Astrocyte (in vitro differentiated cells and primary cell): ENCODE measurements around the gene FRMD4B. TPM values are rescaled to one million over a fixed set of nuclear protein-coding genes. Genes with fewer than 3 reads are reported as not detected.
A peak's percentile ranks its signal among the peaks of the same experiment; 100 is the strongest.
"Not testable (repeated sequence)": the region's sequence is repeated elsewhere in the genome, so short reads cannot be mapped to it uniquely, and the experiment has no call there.

ENCODE experiments used
- DNase-seq: peaks from one replicate; pipeline ENCODE4 v3.0.0-alpha.2; 2010; ENCODE audit warnings: low read depth
- FAIRE-seq: peaks from 2 replicates; lab custom pipeline; 2011; peaks lifted over from hg19 to GRCh38; lab: Jason Lieb, UNC
- H2AFZ ChIP-seq: 2 replicates; pipeline ENCODE4 v1.6.0; 2012; ENCODE audit warnings: low read depth, low read length, inconsistent platforms
- H3K27ac ChIP-seq: 2 replicates; pipeline ENCODE4 v1.5.1; 2011; ENCODE audit warnings: low read depth, low read length, inconsistent platforms
- H3K27me3 ChIP-seq: 2 replicates; pipeline ENCODE4 v1.6.0; 2011; ENCODE audit warnings: low read length, inconsistent platforms; ENCODE audit not compliant: insufficient read depth
- H3K36me3 ChIP-seq: 2 replicates; pipeline ENCODE4 v1.5.1; 2011; ENCODE audit warnings: low read length, inconsistent platforms; ENCODE audit not compliant: insufficient read depth
- H3K4me1 ChIP-seq: 2 replicates; pipeline ENCODE4 v1.5.1; 2011; ENCODE audit warnings: low read length, inconsistent platforms; ENCODE audit not compliant: insufficient read depth
- H3K4me2 ChIP-seq: 2 replicates; pipeline ENCODE4 v1.6.0; 2012; ENCODE audit warnings: low read length, inconsistent platforms
- H3K4me3 ChIP-seq: 2 replicates; pipeline ENCODE4 v1.5.1; 2011; ENCODE audit warnings: low read depth, mild to moderate bottlenecking, low read length, inconsistent platforms; ENCODE audit not compliant: insufficient read depth
- H3K79me2 ChIP-seq: 2 replicates; pipeline ENCODE4 v1.6.0; 2012; ENCODE audit warnings: mild to moderate bottlenecking, low read length, inconsistent platforms; ENCODE audit not compliant: insufficient read depth
- H3K9ac ChIP-seq: 2 replicates; pipeline ENCODE4 v1.6.0; 2012; ENCODE audit warnings: mild to moderate bottlenecking, low read length, inconsistent platforms
- H3K9me3 ChIP-seq: 2 replicates; pipeline ENCODE4 v1.5.1; 2012; ENCODE audit warnings: low read depth, mild to moderate bottlenecking, low read length, inconsistent platforms; ENCODE audit not compliant: insufficient read depth
- H4K20me1 ChIP-seq: 2 replicates; pipeline ENCODE4 v1.6.0; 2012; ENCODE audit warnings: low read length, inconsistent platforms; ENCODE audit not compliant: insufficient read depth
- H3K27ac Mint-ChIP-seq: one replicate; pipeline ENCODE4 v1.8.0; 2021; ENCODE audit warnings: mild to moderate bottlenecking, mixed read lengths; ENCODE audit not compliant: unreplicated experiment
- H3K27me3 Mint-ChIP-seq: one replicate; pipeline ENCODE4 v1.8.0; 2021; ENCODE audit warnings: low read depth, mixed read lengths; ENCODE audit not compliant: unreplicated experiment
- H3K36me3 Mint-ChIP-seq: one replicate; pipeline ENCODE4 v1.8.0; 2021; ENCODE audit warnings: low read depth, mixed read lengths; ENCODE audit not compliant: unreplicated experiment
- H3K4me1 Mint-ChIP-seq: one replicate; pipeline ENCODE4 v1.8.0; 2021; ENCODE audit warnings: low read depth, mixed read lengths; ENCODE audit not compliant: unreplicated experiment
- H3K4me3 Mint-ChIP-seq: one replicate; pipeline ENCODE4 v1.8.0; 2021; ENCODE audit warnings: mild to moderate bottlenecking, moderate library complexity, mixed read lengths; ENCODE audit not compliant: unreplicated experiment
- H3K9me3 Mint-ChIP-seq: one replicate; pipeline ENCODE4 v1.8.0; 2021; ENCODE audit warnings: mild to moderate bottlenecking, mixed read lengths; ENCODE audit not compliant: unreplicated experiment
- EZH2 ChIP-seq: IDR thresholded peaks from 2 replicates; pipeline ENCODE4 v1.6.1; 2012; ENCODE audit warnings: mild to moderate bottlenecking, low read length, inconsistent platforms; ENCODE audit not compliant: insufficient read depth
- total RNA-seq: library from RNA; stranded (reverse); gene quantifications from 2 replicates; pipeline ENCODE4 v1.2.1, GENCODE V29; 2021
- TF ChIP-seq, protein P1 (sequence below): IDR thresholded peaks from 2 replicates; pipeline ENCODE4 v1.5.1; 2011; ENCODE audit warnings: low read depth, mild to moderate bottlenecking, inconsistent platforms, low read length, moderate library complexity; ENCODE audit not compliant: insufficient read depth

FRMD4B gene
- total RNA-seq, 1 donor from 2014 or later = 9.2 TPM

DNA sequence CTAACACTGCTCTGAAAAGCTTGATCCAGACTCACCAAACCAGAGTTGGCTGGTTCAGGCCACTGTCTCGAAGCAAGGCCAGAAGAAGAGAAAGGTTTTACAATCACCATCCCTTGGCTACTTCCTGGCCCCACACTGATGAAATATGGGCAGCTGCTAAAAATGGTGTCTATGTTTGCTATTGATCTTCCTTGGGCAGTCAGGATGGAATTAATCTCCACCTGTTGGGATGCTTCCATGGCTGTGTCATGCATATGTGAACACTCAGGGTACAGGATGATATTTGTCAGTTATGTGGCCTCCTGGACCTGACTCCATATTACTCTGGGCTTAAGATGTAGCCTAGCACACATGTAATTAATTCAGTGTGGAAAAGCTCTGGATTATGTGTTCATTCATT, 61.9 kb downstream of the FRMD4B start:
- H3K4me2 ChIP-seq = no peak overlapping the region
- no peaks in the 10 kb centered on the region for H3K79me2 ChIP-seq
- H3K9me3 ChIP-seq = no peaks in the 10 kb centered on the region
- H3K4me3 Mint-ChIP-seq = no peak overlapping the region
- no peaks in the 10 kb centered on the region for H3K36me3 ChIP-seq
- no peak overlapping the region for H3K27ac Mint-ChIP-seq
- no peak overlapping the region for H3K27ac ChIP-seq
- no peaks in the 10 kb centered on the region for H3K27me3 ChIP-seq
- H3K9me3 Mint-ChIP-seq = peaks cover 4% of the 10 kb centered on the region
- H4K20me1 ChIP-seq = no peaks in the 10 kb centered on the region
- no peak overlapping the region for H3K4me3 ChIP-seq
- DNase-seq (no peak), FAIRE-seq (no peak)
- H3K4me1 ChIP-seq = peaks cover 4% of the 10 kb centered on the region
- no peak overlapping the region for H2AFZ ChIP-seq
- TF ChIP-seq, protein P1, sequence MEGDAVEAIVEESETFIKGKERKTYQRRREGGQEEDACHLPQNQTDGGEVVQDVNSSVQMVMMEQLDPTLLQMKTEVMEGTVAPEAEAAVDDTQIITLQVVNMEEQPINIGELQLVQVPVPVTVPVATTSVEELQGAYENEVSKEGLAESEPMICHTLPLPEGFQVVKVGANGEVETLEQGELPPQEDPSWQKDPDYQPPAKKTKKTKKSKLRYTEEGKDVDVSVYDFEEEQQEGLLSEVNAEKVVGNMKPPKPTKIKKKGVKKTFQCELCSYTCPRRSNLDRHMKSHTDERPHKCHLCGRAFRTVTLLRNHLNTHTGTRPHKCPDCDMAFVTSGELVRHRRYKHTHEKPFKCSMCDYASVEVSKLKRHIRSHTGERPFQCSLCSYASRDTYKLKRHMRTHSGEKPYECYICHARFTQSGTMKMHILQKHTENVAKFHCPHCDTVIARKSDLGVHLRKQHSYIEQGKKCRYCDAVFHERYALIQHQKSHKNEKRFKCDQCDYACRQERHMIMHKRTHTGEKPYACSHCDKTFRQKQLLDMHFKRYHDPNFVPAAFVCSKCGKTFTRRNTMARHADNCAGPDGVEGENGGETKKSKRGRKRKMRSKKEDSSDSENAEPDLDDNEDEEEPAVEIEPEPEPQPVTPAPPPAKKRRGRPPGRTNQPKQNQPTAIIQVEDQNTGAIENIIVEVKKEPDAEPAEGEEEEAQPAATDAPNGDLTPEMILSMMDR = no peak
- TF ChIP-seq EZH2 = no peak
- H3K27me3 Mint-ChIP-seq = no peaks in the 10 kb centered on the region
- H3K36me3 Mint-ChIP-seq = no peaks in the 10 kb centered on the region
- H3K9ac ChIP-seq = no peak overlapping the region
- peaks cover 31% of the 10 kb centered on the region for H3K4me1 Mint-ChIP-seq

DNA sequence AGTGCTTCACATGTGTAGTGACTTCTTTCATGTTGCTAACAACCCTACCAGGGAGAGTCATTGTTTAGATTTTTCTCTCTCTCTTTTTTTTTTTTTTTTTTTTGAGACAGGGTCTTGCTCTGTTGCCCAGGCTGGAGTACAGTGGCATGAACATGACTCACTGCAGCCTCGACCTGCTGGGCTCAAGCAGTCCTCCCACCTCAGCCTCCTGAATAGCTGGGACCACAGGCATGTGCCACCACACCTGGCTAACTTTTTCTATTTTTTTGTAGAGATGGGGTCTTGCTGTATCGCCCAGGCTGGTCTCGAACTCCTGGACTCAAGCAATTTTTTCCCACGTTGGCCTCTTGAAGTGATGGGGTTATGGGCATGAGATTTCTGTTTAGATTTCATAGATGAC, 63.4 kb downstream of the FRMD4B start:
- H2AFZ ChIP-seq, H3K79me2 ChIP-seq, H3K9ac ChIP-seq, H3K9me3 ChIP-seq, H3K4me1 ChIP-seq, FAIRE-seq, H3K4me2 ChIP-seq, H3K9me3 Mint-ChIP-seq, H3K4me3 Mint-ChIP-seq, H3K27ac ChIP-seq, H3K27me3 ChIP-seq, H3K4me3 ChIP-seq, H3K36me3 Mint-ChIP-seq, H4K20me1 ChIP-seq, H3K36me3 ChIP-seq, H3K27me3 Mint-ChIP-seq, DNase-seq: not testable (repeated sequence)
- H3K4me1 Mint-ChIP-seq = peaks cover 17% of the 10 kb centered on the region
- peak overlapping the region; percentile 36 for H3K27ac Mint-ChIP-seq

DNA sequence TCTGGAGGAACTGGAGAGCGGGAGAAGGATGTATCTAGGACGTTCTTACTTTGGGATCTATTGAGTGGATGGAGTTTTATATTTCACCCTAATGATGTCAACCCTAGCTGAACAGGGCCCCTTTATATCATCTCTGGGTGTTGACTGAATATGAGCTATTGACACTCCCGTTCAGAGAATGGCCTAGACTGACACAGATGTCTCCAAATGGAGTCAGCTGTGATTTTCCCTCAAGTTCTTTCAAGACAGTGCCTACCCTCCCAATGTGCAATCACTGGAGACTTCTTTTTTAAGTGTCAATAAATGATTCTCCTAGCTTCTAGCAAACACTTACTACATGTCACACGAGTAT, 63.8 kb downstream of the FRMD4B start:
- Mint-ChIP-seq H3K4me1 (peaks cover 13% of the 10 kb centered on the region), H3K4me3 (no peak overlapping the region), H3K27ac (no peak overlapping the region), H3K36me3 (no peaks in the 10 kb centered on the region), H3K27me3 (no peaks in the 10 kb centered on the region), H3K9me3 (peaks cover 4% of the 10 kb centered on the region)
- Histone ChIP-seq H3K27me3 (no peaks in the 10 kb centered on the region), H4K20me1 (no peaks in the 10 kb centered on the region), H3K9me3 (no peaks in the 10 kb centered on the region), H3K36me3 (no peaks in the 10 kb centered on the region), H3K9ac (no peak overlapping the region), H3K27ac (no peak overlapping the region), H3K79me2 (no peaks in the 10 kb centered on the region), H3K4me1 (peaks cover 4% of the 10 kb centered on the region), H3K4me3 (no peak overlapping the region), H2AFZ (no peak overlapping the region), H3K4me2 (no peak overlapping the region)
- TF ChIP-seq EZH2 = no peak
- TF ChIP-seq, protein P1 = no peak
- FAIRE-seq = no peak
- no peak for DNase-seq
